HG03439 (cell line): ENCODE data around the gene SELPLG.
"Not testable (repeated sequence)": the region's sequence is repeated elsewhere in the genome, so short reads cannot be mapped to it uniquely, and the experiment has no call there.

Experiments used
- ATAC-seq: cut with Tn5 transposase; IDR thresholded peaks from one replicate; pipeline ENCODE4 v1.9.1; 2021; ENCODE audit warnings: mild to moderate bottlenecking, moderate library complexity; ENCODE audit not compliant: unreplicated experiment

The SELPLG gene

GRCh38 chr12:108592033-108592909 lies 41.4 kb downstream of the SELPLG start:
- ATAC-seq, result no peak

GRCh38 chr12:108591267-108591980 lies 42.3 kb downstream of the SELPLG start:
- ATAC-seq, result no peak

- ATAC-seq, result not testable (repeated sequence)
Measured at GRCh38 chr12:108590463-108590862, 43.2 kb downstream of the SELPLG start.

- ATAC-seq, result no peak
Measured at GRCh38 chr12:108589840-108590229, 43.9 kb downstream of the SELPLG start.

GRCh38 chr12:108589028-108589839 lies 44.5 kb downstream of the SELPLG start:
- ATAC-seq, result no peak

- no peak for ATAC-seq
Measured at GRCh38 chr12:108587826-108588225, 45.9 kb downstream of the SELPLG start.

- ATAC-seq, result no peak
Measured at GRCh38 chr12:108586306-108586705, 47.4 kb downstream of the SELPLG start.

GRCh38 chr12:108585864-108586263 lies 47.8 kb downstream of the SELPLG start:
- no peak for ATAC-seq

GRCh38 chr12:108584456-108585065 lies 49.1 kb downstream of the SELPLG start:
- ATAC-seq, result no peak

- no peak for ATAC-seq
Measured at GRCh38 chr12:108583991-108584390, 49.7 kb downstream of the SELPLG start.

- no peak for ATAC-seq
Measured at GRCh38 chr12:108582978-108583770, 50.5 kb downstream of the SELPLG start.

GRCh38 chr12:108582509-108582908 lies 51.2 kb downstream of the SELPLG start:
- no peak for ATAC-seq

GRCh38 chr12:108581311-108582227 lies 52.1 kb downstream of the SELPLG start:
- no peak for ATAC-seq

- no peak for ATAC-seq
Measured at GRCh38 chr12:108580531-108580930, 53.2 kb downstream of the SELPLG start.

GRCh38 chr12:108578813-108579212 lies 54.9 kb downstream of the SELPLG start:
- no peak for ATAC-seq

- ATAC-seq, result no peak
Measured at GRCh38 chr12:108578264-108578663, 55.4 kb downstream of the SELPLG start.

GRCh38 chr12:108577458-108577857 lies 56.2 kb downstream of the SELPLG start:
- no peak for ATAC-seq

GRCh38 chr12:108576660-108577234 lies 56.9 kb downstream of the SELPLG start:
- no peak for ATAC-seq
